Activated CD4-positive, alpha-beta T cell treated with anti-CD3 and anti-CD28 coated beads, Interleukin-2, amount 50 U/mL, for 4 hours (primary cell): Measurements from ENCODE around the gene INTS1.

ENCODE experiments used
- DNase-seq, 2 experiments: peaks; one replicate each; pipeline ENCODE4 v3.0.0-alpha.2; 2020

Gene INTS1

DNA sequence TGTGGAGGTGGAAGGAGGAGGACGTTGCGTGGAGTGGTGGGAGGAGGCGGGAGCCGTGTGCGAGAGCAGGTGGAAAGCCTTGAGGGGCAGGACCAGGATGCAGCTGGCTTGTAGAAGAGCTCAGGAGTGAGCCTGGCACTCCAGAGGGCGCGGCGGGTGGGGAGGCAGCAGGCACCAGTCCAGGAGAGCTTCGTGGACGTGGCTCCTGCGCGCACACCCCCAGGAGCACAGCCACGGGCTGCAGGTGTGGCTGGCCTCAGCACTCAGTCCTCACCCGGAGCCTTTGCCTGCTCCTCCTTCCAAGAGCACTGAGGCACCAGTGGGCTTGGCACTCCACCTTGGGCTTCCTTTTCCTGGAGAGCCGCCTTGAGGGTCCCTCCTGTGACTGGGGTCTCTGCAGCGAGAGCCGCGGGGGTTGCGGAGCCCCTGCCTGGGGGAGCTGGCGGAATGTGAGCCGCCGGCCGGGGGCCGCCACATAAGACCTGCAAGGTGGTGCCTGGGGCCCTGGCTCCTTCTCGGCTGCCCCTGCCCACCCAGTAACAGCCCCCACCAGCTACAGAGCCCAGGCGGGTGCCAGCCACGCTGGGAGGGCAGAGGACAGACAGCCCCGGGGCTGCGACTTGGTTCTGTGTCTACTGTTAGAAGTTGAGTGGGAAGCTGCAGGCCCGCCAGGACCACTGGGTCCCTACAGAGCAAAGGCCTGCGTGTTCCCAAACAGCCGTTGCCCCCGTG is 37.4 kb upstream of the INTS1 start:
- no peak for DNase-seq

DNA sequence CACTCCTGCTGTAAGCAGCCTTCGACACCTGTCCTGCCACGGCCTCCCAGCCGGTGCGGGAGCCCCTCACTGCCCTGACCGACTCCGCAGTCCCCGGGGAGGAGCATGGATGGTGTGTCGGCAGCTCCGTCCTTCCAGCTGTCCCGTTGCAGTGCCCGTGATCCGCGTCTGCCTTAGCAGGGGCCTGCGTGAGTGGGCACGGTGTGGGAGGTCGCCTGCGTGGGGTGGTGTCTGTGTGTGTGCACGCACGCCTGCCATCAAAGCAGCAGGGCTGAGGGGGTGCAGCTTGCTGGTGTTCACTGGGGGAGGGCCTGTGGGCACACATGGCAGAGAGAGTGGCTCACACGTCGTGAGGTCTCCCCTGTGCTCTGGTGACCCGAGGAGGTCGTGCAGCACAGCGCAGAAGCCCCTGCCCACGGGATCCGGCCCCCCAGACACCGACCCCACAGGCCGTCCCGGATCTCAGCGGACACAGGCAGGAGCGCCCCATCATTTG is 36.6 kb upstream of the INTS1 start:
- no peak for DNase-seq

DNA sequence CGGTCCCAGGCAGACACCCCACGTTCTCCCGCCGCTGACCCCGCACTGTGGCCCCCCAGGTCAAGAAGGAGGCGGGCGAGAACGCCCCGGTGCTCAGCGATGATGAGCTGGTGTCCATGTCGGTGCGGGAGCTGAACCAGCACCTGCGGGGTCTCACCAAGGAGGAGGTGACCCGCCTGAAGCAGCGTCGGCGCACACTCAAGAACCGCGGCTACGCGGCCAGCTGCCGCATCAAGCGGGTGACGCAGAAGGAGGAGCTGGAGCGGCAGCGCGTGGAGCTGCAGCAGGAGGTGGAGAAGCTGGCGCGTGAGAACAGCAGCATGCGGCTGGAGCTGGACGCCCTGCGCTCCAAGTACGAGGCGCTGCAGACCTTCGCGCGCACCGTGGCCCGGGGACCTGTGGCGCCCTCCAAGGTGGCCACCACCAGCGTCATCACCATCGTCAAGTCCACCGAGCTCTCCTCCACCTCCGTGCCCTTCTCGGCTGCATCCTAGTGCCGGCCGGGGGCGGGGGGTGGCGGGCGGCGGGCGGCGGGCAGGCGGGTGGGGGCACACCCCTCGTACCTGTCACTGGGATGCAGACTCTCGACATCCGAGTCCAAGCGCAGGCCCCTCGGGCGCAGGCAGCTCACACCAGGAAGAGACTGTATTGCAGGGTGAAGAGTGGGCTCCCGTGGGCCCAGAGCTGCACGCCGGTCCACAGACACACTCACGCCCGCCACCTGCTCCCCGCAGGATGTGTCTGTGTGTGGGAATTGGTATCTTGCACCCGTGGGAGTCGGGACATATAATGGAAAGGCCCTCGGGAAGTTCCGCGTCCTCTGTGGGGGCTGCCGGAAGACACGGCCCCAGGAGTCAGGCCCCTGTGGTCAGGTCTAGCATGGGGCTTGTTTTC is 35.9 kb upstream of the INTS1 start:
- DNase-seq, result no peak

DNA sequence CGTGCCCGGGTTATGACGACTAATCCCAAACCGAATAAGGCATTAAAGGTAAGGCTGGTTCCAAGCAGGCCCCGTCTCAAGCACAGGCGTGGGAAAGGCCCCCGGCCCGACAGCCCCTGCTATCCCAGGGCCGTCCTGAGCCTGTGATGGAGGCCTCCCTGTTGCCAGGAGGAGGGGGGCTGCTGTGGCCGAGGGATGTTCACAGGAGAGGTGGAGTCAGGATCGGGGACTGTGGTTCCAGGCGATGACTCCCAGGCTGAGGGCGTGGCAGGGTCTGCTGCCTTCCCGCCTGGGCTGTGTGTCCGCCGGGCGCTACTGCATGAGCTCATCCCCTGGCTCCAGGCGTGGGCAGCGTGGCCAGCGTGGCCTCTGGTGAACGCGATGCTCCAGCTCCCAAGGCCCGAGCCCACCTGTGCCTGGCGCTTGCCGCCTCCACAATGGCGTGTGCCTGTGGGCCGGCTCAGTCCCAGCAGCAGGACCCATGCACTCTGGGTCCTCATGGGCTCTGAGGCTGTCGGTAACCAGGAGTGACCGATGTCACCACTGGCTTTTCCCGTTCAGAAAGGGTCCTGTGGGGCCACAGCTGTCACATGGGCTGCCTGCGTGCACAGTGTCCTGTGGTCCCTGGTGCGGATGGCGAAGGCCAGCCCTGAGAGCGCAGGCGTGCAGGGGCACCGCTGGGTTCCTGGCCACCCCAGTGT is 35.1 kb upstream of the INTS1 start:
- no peak for DNase-seq

DNA sequence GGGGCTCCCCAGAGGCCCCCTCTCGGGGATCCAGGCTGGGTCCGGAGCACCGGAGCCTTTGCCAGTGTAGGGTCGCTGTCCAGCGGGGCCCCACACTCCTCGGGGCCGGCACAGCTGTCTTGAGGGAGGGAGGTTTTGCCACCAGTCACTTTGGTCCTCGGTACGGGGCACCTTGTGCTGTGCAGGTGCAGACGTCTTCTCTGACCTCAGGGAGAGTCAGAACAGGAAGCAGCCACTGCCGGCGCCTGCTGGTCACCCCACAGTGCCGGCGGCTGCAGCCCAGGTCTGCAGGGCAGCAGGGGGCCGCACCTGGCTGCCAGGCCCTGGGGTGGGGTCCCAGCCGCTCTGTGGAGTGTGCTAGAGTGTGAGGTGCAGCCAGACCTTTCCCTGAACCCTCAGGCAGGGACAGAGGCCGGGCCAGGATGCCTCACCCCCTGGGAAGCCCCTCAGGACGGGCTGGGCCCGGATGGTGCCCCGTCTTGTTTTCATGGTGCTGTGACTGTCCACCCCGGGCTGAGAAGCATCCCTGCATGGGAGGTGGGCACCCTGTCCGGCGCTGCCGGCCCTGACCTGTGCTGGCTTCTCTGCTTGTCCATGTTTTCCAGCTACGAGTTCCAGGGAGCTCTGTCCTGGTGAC is 34.5 kb upstream of the INTS1 start:
- DNase-seq, result no peak

DNA sequence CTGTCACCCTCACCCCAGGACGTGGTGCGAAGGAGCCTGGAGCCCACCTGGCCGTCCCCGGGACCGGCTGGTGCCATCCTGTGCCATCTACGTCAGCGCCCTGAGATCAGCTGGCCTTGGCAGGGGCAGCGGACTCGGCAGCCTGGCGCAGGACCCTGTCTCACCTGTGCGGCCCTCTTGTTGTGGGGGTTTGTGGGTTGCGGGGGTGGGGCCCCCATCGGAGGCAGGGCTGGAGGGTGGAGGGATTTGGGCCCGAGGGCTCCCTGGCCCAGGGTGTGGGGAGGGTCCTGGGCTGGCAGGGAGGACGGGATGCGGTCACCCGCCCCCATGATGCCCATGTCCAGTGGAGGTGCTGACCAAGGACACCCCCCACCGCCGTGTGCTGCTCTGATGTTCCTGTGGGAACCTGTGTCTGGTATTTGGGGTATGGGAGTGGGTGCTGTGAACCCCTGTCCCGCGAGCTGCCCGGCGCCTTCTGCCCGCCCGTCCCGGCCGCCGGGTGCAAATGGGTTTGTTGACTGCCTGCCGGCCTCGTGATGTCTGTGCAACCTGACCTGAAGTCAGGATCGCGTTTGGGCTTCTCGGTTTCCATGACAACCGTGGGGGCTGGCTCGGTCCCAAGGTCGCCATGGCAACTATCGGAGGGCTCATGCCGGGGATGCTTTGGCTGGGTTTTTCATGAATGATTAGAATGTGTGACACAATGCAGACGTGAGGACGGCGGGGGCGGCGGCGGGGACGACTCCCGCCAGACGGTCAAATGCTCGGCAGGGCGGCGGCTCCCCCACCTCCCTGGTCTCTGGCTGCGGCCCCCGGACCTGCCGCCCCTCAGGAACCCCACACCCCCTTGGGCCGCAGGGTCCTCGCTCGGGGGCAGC is 33.6 kb upstream of the INTS1 start:
- no peak for DNase-seq

DNA sequence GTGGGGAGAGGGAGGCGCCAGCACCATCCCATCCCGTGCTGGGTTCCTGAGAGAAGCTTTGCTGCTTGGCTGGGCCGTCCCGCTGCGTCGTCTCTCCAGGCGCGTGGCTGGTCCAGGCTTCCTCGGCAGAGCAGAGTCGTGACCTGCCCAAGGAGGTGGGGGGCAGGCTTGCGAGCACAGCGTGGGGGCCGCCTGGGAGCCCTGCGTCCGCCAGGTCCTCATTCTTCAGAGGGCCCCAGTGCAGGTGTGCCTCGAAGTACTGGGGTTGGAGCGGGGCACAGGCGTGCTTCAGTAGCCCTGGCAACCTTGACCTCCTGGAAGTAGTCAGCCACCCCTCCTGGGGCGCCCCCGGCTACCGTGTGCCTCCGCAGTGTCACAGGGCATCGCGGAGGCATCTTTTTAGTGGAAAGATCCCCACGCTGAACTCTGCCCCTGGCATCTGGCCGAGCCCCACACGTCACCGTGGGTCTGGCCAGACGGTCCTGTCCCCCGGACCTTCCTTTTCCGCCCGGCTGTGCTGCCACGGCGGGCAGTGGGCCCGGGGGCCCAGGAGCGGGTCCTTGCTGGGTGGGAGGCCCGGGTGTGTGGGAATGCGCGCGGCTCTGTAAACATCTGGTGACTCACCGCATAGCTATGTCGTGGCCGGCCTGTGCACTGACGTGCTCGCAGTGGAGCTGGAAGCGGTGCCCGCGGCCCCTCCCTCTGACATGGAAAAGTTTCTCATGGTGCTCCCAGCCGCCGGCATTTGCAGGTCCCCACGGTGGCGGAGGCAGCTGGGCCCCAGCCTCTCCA is 32.8 kb upstream of the INTS1 start:
- no peak for DNase-seq

DNA sequence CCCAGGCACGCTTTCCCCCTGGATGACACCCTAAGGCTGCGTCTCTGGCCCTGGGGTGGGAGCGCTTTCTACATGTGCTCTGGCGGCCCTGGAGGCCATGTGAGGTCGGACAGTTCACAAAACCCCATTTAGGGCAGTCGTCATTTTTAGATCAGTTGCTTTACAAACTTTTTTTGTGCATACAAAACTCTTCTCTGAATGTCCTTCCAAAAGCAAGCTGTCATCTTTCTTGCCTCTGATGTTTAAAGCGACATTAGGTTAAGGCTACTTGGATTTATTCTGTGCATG is 32.2 kb upstream of the INTS1 start:
- no peak for DNase-seq

DNA sequence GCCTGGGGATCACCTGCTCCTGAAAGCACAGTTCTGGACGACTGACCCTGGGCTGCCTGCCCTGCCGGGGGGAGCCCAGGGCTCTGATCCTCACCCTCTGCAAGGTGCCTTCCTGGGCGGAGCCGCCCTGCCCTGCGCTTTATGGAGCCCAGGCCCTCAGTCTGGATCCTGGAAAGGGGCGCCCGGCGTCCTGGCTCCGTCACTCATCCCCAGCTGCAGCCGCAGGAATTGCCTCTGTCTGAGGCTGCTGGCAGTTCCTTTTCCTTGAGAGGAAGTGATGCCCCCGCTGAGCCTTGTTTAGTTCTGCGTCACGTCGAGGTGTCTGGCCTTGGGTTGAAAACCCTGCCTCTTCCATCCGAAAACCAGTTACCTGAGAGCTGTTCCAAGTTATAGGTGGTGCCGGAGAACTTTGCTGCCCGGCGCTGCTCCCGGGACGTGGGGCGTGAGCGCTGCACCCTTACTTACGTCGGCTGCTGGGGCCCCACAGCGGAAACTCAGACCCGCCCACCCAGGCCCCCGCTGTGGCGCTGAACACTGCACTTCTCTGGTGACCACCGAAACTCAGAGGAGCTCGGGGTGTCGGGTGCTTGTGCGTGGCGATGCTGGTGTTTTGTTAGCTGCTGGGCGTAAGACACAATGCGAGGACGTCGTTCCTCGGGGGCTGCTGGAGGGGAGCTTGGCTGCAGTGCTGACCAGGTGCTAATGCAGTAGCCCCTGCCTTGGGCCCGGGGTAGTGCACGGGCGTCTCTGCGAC is 31.7 kb upstream of the INTS1 start:
- no peak for DNase-seq

DNA sequence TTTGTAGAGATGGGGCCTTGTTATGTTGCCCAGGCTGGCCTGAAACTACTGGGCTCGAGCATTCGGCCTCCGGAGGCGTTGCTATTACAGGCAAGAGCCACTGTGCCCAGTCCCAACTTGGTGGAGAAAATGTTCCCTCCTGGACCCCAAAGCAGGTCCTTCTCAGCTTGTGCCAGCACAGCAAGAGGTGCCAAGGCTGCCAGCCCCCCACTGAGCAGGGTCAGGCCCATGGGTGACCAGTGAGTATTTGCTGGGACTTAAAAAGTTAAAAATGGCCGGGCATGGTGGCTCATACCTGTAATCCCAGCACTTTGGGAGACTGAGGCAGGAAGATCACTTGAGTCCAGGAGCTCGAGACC is 30.9 kb upstream of the INTS1 start:
- DNase-seq, result no peak

DNA sequence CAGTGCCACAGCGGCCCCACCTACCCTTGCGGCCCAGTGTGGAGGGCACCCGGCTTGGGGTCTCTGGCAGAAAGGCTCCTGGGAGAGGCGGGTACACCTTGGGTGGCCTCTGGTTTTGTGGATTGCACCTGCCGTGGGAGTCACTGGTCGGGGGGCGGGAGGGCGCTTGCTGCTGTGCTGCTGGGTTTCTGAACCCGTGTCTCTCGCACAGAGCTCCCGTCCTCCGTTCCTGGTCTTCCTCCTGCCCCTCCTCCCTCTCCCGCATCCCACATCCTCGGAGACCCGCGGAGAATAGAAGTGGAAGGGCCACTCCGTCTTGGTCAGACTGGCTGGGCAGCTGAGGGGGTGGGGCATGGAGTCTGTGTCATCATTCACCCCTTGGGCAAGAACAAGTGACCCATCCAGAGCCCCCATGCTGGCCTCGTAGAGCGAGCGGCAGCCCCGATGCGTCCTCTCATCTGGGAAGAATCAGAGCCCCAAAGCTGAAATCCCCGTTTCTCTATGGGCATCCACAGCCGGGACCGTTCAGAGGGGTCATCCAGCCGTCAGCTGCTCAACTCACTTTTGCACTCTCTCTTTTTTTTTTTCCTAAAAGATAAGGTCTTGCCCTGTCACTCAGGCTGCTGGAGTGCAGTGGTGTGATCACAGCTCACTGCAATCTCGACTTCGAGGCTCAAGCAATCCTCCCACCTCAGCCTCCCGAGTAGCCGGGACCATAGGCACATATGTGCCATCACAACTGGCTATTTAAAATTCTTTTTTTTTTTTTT is 30.3 kb upstream of the INTS1 start:
- DNase-seq, result no peak

DNA sequence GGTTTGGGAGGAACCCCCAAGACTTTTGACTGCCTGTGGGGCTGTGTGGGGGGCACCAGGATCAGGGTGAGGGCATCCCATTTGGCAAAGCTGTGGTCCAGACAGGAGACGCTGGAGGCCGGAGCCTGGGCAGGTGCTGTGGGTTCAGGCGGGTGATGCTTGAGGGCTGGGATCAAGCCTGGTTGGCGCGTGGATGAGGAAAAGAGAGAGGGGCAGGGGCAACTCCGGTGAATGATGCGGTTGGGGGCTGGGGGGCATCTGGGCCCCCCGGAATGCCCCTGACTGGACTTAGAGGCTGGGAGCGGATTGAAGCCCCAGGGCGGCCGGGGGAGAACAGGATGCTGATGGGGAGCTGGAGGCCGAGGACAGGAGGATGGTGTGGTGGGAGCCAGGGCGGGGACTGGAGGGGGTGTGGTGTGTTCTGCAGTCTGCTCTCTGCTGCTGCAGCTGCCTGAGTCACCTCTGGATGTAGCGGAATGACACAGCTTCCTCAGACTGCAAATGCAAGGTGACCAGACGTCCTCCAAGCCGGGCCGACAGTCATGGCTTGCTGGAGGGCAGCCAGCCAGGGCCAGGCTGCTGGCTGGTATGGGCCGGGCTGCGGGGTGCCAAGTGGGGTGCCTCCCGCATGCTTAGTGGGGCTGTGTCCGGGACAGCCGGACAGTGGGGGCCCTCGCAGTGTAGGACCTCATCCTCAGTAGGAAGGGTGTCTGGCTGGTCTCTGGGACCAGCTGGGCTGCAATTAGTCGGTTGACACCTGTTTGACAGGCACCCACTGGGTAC is 29.5 kb upstream of the INTS1 start:
- no peak for DNase-seq

DNA sequence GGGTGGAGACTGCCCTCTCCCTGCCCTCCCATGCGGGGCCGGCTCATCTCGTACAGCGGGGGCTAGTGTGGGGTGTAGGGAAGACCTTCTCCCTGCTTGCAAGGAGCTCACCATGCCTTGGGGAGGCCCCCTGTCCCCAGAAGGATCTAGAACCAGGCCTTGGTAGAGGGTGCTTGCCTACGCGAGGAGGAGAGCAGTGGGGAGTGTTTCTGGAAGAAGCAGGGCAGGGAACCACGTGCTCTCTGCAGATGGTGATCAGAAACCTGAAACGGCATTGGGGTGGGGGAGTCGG is 29.0 kb upstream of the INTS1 start:
- DNase-seq, result no peak

DNA sequence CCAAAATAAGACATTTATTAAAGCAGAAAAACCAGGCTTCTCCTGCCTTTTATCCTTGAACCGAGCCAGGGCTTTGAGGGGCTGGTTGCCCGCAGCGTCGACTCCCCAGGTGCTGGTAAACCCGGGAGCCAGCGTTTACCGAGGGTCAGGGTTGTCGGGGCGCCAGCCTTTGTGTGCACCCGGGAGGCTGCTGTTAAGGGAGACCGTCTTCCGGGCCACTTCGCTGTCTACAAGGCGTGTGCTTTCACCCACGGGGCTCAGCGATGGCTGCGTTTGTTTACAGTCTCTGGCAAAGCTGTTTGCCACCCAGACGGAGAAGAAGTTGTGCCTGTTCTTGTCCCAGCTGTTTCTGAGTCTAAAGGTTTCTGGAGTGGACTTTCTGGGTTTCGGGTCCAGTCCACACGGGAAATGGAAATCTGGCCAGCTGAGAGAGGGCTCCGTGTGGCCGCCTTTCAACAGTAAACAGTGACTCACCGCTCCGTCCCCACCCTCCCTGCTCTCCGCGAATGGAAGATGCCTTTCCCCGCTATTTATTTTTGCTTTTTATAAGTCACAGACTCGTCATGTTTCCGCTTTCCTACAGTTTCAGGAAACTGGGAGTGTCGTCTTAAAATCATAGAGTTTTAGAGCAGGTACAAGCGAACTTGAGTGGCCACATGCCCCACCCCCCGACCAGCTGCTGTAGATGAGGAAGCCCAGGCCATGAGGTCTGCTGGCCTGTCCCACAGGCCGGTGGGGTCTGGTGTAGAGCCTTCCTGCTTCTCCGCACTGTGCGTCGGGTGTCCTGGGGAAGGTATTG is 28.5 kb upstream of the INTS1 start:
- peak; percentile 63 to 64 for DNase-seq

DNA sequence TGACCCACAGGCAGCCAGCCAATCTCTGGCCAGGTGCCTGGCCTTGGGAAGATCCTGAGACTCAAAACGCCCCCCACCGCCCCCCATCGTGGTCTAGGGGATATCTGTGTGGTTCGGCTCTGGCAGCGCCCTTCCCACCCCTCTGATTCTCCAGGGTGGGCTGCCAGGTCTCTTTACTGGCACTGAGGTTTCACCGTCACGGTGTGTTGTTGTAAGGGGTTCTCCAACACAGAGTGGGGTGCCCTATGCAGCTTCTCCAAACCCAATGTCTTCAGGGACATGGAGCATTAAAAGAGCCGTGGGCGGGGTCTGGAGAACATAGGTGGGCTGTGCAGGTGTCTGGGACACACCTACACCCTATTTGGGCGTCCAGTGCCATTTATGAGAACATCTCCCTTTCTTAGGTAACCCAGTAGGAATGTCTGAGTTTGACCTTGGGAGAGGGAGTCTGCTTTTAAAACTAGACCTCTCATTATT is 27.8 kb upstream of the INTS1 start:
- DNase-seq, result no peak

DNA sequence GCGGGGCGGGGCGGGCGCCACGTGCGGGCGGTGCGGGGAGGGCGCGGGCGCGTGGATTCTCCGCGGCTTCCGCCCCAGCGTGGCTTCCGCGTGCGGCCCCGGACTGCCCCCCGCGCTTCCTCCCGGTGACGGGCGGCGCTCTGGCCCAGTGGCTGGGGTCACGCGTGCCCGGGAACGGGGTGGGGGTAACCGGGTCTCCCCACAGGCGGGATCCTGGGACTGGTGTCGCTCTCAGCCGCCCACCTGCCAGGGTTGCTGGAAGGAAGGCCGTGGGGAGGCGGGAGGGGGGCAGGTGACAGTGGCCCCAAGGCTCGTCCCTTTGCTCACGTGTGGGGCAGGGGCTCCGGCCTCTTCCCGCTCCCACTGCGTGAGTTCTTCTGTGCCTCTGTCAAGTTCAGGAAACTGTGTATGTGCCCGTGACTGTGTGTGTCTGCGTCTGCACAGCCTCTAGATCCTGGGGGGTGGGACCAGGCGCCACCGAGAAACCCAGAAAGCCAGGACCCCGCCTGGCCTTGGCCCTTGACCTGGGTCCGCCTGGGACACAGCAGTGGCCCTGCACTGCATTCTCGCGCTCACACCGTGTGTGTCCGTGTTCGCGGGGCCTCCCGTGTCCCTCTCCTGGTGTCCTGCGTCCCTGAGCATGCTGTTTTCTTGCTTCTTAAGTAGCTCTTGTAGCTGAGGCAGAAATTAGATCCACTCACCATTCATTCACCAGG is 27.2 kb upstream of the INTS1 start:
- peak; percentile 23 to 33 for DNase-seq

DNA sequence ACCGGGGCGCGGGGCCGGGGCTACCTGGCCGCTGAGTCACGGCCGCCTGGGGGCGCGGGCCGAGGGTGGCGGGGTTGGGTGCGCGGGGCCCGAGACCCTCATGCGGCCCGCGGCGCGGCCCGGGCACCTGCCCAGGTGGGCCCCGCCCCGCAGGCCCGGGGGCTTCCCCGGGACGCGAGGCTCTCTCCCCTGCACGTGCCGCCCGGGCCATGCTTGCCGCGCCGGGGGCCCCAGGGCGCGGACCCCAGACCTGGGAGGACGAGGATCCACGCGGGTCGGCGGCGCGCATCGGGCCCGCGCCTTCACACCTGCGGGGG is 26.7 kb upstream of the INTS1 start:
- peak; percentile 27 to 29 for DNase-seq
